Neural cell (in vitro differentiated cells): ENCODE data around the gene ATAD1. TPM values are rescaled to one million over a fixed set of nuclear protein-coding genes. Genes with fewer than 3 reads are reported as not detected.

Source experiments
- H2AFZ ChIP-seq: fragments of 200-600, 300-800 bp; sonication (generic), shearing (Covaris generic); 2 replicates; pipeline ENCODE4 v1.6.0; 2014; ENCODE audit warnings: low read depth, mild to moderate bottlenecking, antibody characterized with exemption, low read length, moderate library complexity
- H3F3A ChIP-seq: fragments of 200-600 bp; shearing (Covaris generic); 2 replicates; pipeline ENCODE4 v1.6.1; 2016; ENCODE audit warnings: mild to moderate bottlenecking, moderate library complexity, mixed read lengths, antibody characterized with exemption, low read length; ENCODE audit not compliant: insufficient read depth, poor library complexity, severe bottlenecking
- H3K27ac ChIP-seq: fragments of 200-600, 300-800 bp; sonication (generic), shearing (Covaris generic); 2 replicates; pipeline ENCODE4 v1.5.1; 2014; ENCODE audit warnings: mild to moderate bottlenecking, low read length, moderate library complexity
- H3K27me3 ChIP-seq: fragments of 300-800, 200-600 bp; sonication (generic), shearing (Covaris generic); 2 replicates; pipeline ENCODE4 v1.6.0; 2014; ENCODE audit warnings: mild to moderate bottlenecking, low read depth, low read length, moderate library complexity; ENCODE audit not compliant: insufficient read depth
- H3K36me3 ChIP-seq: fragments of 300-800, 200-600 bp; sonication (generic), shearing (Covaris generic); 2 replicates; pipeline ENCODE4 v1.5.1; 2014; ENCODE audit warnings: mild to moderate bottlenecking, antibody characterized with exemption, low read length, moderate library complexity; ENCODE audit not compliant: insufficient read depth
- H3K4me2 ChIP-seq: fragments of 300-800, 200-600 bp; sonication (generic), shearing (Covaris generic); 2 replicates; pipeline ENCODE4 v1.6.0; 2014; ENCODE audit warnings: mild to moderate bottlenecking, low read length
- H3K4me3 ChIP-seq: fragments of 300-800, 200-600 bp; sonication (generic), shearing (Covaris generic); 2 replicates; pipeline ENCODE4 v1.5.1; 2014; ENCODE audit warnings: mild to moderate bottlenecking, low read length, moderate library complexity
- H3K79me2 ChIP-seq: fragments of 200-600 bp; shearing (Covaris generic); replicated peaks from 2 replicates; pipeline ENCODE4 v1.6.0; 2014; ENCODE audit warnings: mild to moderate bottlenecking, low read length, moderate library complexity; ENCODE audit not compliant: insufficient read depth
- H3K9ac ChIP-seq: fragments of 300-800, 200-600 bp; sonication (generic), shearing (Covaris generic); 2 replicates; pipeline ENCODE4 v1.6.1; 2016; ENCODE audit warnings: mild to moderate bottlenecking, low read length, mixed read lengths
- H3K9me2 ChIP-seq: fragments of 200-600 bp; shearing (Covaris generic); 2 replicates; pipeline ENCODE4 v1.6.1; 2016; ENCODE audit warnings: mild to moderate bottlenecking, low read length, mixed read lengths; ENCODE audit not compliant: insufficient read depth
- H3K9me3 ChIP-seq: fragments of 200-600, 300-800 bp; sonication (generic), shearing (Covaris generic); 2 replicates; pipeline ENCODE4 v1.6.1; 2016; ENCODE audit warnings: mild to moderate bottlenecking, mixed run types, low read length, moderate library complexity, mixed read lengths
- H4K20me1 ChIP-seq: fragments of 200-600 bp; shearing (Covaris generic); 2 replicates; pipeline ENCODE4 v1.6.1; 2016; ENCODE audit warnings: mild to moderate bottlenecking, mixed run types; ENCODE audit not compliant: insufficient read depth
- CTCF ChIP-seq: fragments of 450-650 bp; IDR thresholded peaks from 2 replicates; pipeline ENCODE4 v1.5.1; 2014; ENCODE audit warnings: antibody characterized with exemption, mild to moderate bottlenecking, moderate library complexity; ENCODE audit not compliant: poor library complexity, severe bottlenecking
- EP300 ChIP-seq: fragments of 450-650 bp; conservative IDR thresholded peaks from 2 replicates; pipeline ENCODE4 v1.6.1; 2014; ENCODE audit warnings: antibody characterized with exemption, mild to moderate bottlenecking, moderate library complexity; ENCODE audit not compliant: poor library complexity, severe bottlenecking
- EZH2 ChIP-seq: fragments of 200-600, 300-800 bp; shearing (Covaris generic), sonication (generic); IDR thresholded peaks from 2 replicates; pipeline ENCODE4 v1.6.1; 2014; ENCODE audit warnings: antibody characterized with exemption, low read length, borderline replicate concordance, mild to moderate bottlenecking; ENCODE audit not compliant: insufficient read depth, poor library complexity, severe bottlenecking
- MXI1 ChIP-seq: fragments of 450-650 bp; conservative IDR thresholded peaks from 2 replicates; pipeline ENCODE4 v1.6.1; 2014; ENCODE audit warnings: antibody characterized with exemption, mild to moderate bottlenecking; ENCODE audit not compliant: poor library complexity, severe bottlenecking
- POLR2AphosphoS5 ChIP-seq: IDR thresholded peaks from 2 replicates; pipeline ENCODE4 v1.6.1; 2012
- RAD21 ChIP-seq: fragments of 450-650 bp; conservative IDR thresholded peaks from 2 replicates; pipeline ENCODE4 v1.6.1; 2014; ENCODE audit warnings: antibody characterized with exemption, mild to moderate bottlenecking, moderate library complexity
- REST ChIP-seq: IDR thresholded peaks from 2 replicates; pipeline ENCODE4 v1.6.1; 2012; ENCODE audit warnings: borderline replicate concordance
- SMC3 ChIP-seq: fragments of 450-650 bp; conservative IDR thresholded peaks from 2 replicates; pipeline ENCODE4 v1.6.1; 2014; ENCODE audit warnings: antibody characterized with exemption, mild to moderate bottlenecking, moderate library complexity; ENCODE audit not compliant: poor library complexity
- TAF1 ChIP-seq: IDR thresholded peaks from 2 replicates; pipeline ENCODE4 v1.6.1; 2012; ENCODE audit warnings: low read depth
- polyA plus RNA-seq: library from polyadenylated mRNA; depleted of rRNA; stranded (reverse); fragments of >200 nt; gene quantifications from 2 replicates; pipeline ENCODE4 v1.2.3, GENCODE V29; 2014

The ATAD1 gene
- polyA plus RNA-seq, 1 donor from 2014 or later: 165 TPM

GRCh38 chr10:87861953-87862678 lies 44.1 kb upstream of the ATAD1 start:
- H3K27me3 ChIP-seq: no peaks in the 10 kb centered on the region
- H4K20me1 ChIP-seq: peaks cover 20% of the 10 kb centered on the region
- peak overlapping the region; percentile 98 for H3K9ac ChIP-seq
- peaks cover 29% of the 10 kb centered on the region for H3K79me2 ChIP-seq
- no peaks in the 10 kb centered on the region for H3K36me3 ChIP-seq
- no peaks in the 10 kb centered on the region for H3K9me2 ChIP-seq
- H3F3A ChIP-seq: peaks cover 10% of the 10 kb centered on the region
- peak overlapping the region; percentile 99 for H3K27ac ChIP-seq
- H2AFZ ChIP-seq: peak overlapping the region; percentile 97
- H3K4me2 ChIP-seq: peak overlapping the region; percentile 65
- H3K9me3 ChIP-seq: no peaks in the 10 kb centered on the region
- TF ChIP-seq SMC3 (peak; percentile 49), RAD21 (no peak), POLR2AphosphoS5 (peak; percentile 94), MXI1 (peak; percentile 69), EP300 (peak; percentile 69), REST (peak; percentile 67), TAF1 (peak; percentile 83), CTCF (no peak)
- H3K4me3 ChIP-seq: peak overlapping the region; percentile 80

- Histone ChIP-seq H3K36me3 (no peaks in the 10 kb centered on the region), H2AFZ (peak overlapping the region; percentile 97), H3K9me3 (no peaks in the 10 kb centered on the region), H3K27me3 (no peaks in the 10 kb centered on the region), H3K27ac (peak overlapping the region; percentile 99), H3K9me2 (no peaks in the 10 kb centered on the region), H4K20me1 (peaks cover 18% of the 10 kb centered on the region), H3K79me2 (peaks cover 23% of the 10 kb centered on the region), H3K4me3 (peak overlapping the region; percentile 80), H3K9ac (peak overlapping the region; percentile 98), H3K4me2 (peak overlapping the region; percentile 65), H3F3A (peaks cover 10% of the 10 kb centered on the region)
- TF ChIP-seq EZH2: no peak
- TF ChIP-seq MXI1: no peak
- TF ChIP-seq EP300: no peak
- no peak for TF ChIP-seq SMC3
- TF ChIP-seq REST: no peak
- no peak for TF ChIP-seq CTCF
These were observed 43.5 kb upstream of the ATAD1 start for GRCh38 chr10:87861566-87861952.
